ENCODE data around the gene DNMT3B.

GRCh38 chr20:32820698-32821377 lies 58.7 kb downstream of the DNMT3B start:
- no peak for TF ChIP-seq CTCF (IDR thresholded peaks at IDR 0.05)
- no peak for TF ChIP-seq POLR2A (IDR thresholded peaks at IDR 0.05)

All from uterus (tissue), 2 donors.